WTC11 (cell line): ENCODE results near the gene CNGA4. TPM values are rescaled to one million over a fixed set of nuclear protein-coding genes. Genes with fewer than 3 reads are reported as not detected.

Experiments used
- ATAC-seq: fragments of 200-7000 bp; cut with Tn5 transposase; 2 replicates; pipeline ENCODE4 v1.10.0; 2021; ENCODE audit warnings: mild to moderate bottlenecking, moderate library complexity
- CTCF ChIA-PET: fragments of 300-600 bp; sonication (Branson Sonifier 250); formaldehyde crosslinking; loops from one replicate; lab custom pipeline; 2021; ENCODE audit warnings: antibody characterized with exemption; lab: Charles Lee
- POLR2A ChIA-PET: fragments of 350-600 bp; sonication (Branson Sonifier 250); formaldehyde crosslinking; loops from one replicate; lab custom pipeline; 2021; ENCODE audit warnings: antibody characterized with exemption; lab: Charles Lee
- DNase-seq: peaks from one replicate; pipeline ENCODE4 v3.0.0; 2021; ENCODE audit warnings: low spot score
- H3K27ac Mint-ChIP-seq: 2 replicates; pipeline ENCODE4 v1.8.0; 2021; ENCODE audit warnings: mixed read lengths
- H3K27me3 Mint-ChIP-seq: 2 replicates; pipeline ENCODE4 v1.8.0; 2021; ENCODE audit warnings: low read depth, mild to moderate bottlenecking, moderate library complexity, mixed read lengths
- H3K36me3 Mint-ChIP-seq: 2 replicates; pipeline ENCODE4 v1.8.0; 2021; ENCODE audit warnings: mixed read lengths
- H3K4me1 Mint-ChIP-seq: 2 replicates; pipeline ENCODE4 v1.8.0; 2022; ENCODE audit warnings: mixed read lengths
- H3K4me3 Mint-ChIP-seq: 2 replicates; pipeline ENCODE4 v1.8.0; 2021; ENCODE audit warnings: mild to moderate bottlenecking, moderate library complexity, mixed read lengths
- H3K9me3 Mint-ChIP-seq: 2 replicates; pipeline ENCODE4 v1.8.0; 2021; ENCODE audit warnings: mixed read lengths
- ATF1 ChIP-seq: sonication (generic); formaldehyde crosslinking; IDR thresholded peaks from 2 replicates; pipeline ENCODE4 v1.8.1; 2023; ENCODE audit warnings: mild to moderate bottlenecking, moderate library complexity, missing genetic modification reagents
- CREB1 ChIP-seq: sonication (generic); formaldehyde crosslinking; IDR thresholded peaks from 2 replicates; pipeline ENCODE4 v1.8.0; 2023; ENCODE audit warnings: mild to moderate bottlenecking, missing genetic modification reagents
- CREM ChIP-seq: sonication (generic); formaldehyde crosslinking; IDR thresholded peaks from 2 replicates; pipeline ENCODE4 v1.8.1; 2022; ENCODE audit warnings: mild to moderate bottlenecking, missing genetic modification reagents, moderate library complexity
- ESRRA ChIP-seq: sonication (generic); formaldehyde crosslinking; IDR thresholded peaks from 2 replicates; pipeline ENCODE4 v1.8.1; 2022; ENCODE audit warnings: mild to moderate bottlenecking, missing genetic modification reagents, borderline replicate concordance
- GTF2I ChIP-seq: fragments of 250-450 bp; sonication (Bioruptor Pico); conservative IDR thresholded peaks from 2 replicates; pipeline ENCODE4 v1.4.0; 2021; ENCODE audit warnings: mild to moderate bottlenecking
- IRF2 ChIP-seq: sonication (generic); formaldehyde crosslinking; IDR thresholded peaks from 2 replicates; pipeline ENCODE4 v1.8.0; 2022; ENCODE audit warnings: low read depth, missing genetic modification reagents, borderline replicate concordance
- KAT7 ChIP-seq: sonication (generic); formaldehyde crosslinking; IDR thresholded peaks from 2 replicates; pipeline ENCODE4 v1.8.1; 2023; ENCODE audit warnings: missing genetic modification reagents, mild to moderate bottlenecking, borderline replicate concordance
- MYBL2 ChIP-seq: sonication (generic); formaldehyde crosslinking; IDR thresholded peaks from 2 replicates; pipeline ENCODE4 v1.8.1; 2023; ENCODE audit warnings: mild to moderate bottlenecking, moderate library complexity, missing genetic modification reagents
- NFE2L1 ChIP-seq: sonication (generic); formaldehyde crosslinking; IDR thresholded peaks from 2 replicates; pipeline ENCODE4 v1.8.1; 2023; ENCODE audit warnings: missing genetic modification reagents
- NR1H2 ChIP-seq: sonication (generic); formaldehyde crosslinking; IDR thresholded peaks from 2 replicates; pipeline ENCODE4 v1.9.0; 2021; ENCODE audit warnings: mild to moderate bottlenecking, moderate library complexity, missing genetic modification reagents
- NR2C2 ChIP-seq: sonication (generic); formaldehyde crosslinking; IDR thresholded peaks from 2 replicates; pipeline ENCODE4 v1.8.0; 2022; ENCODE audit warnings: mild to moderate bottlenecking, missing genetic modification reagents
- RELA ChIP-seq: sonication (generic); formaldehyde crosslinking; IDR thresholded peaks from 2 replicates; pipeline ENCODE4 v1.8.1; 2022; ENCODE audit warnings: missing genetic modification reagents, mild to moderate bottlenecking, borderline replicate concordance
- SP1 ChIP-seq: sonication (generic); formaldehyde crosslinking; conservative IDR thresholded peaks from 2 replicates; pipeline ENCODE4 v1.8.1; 2022; ENCODE audit warnings: missing genetic modification reagents
- ZNF219 ChIP-seq: sonication (generic); formaldehyde crosslinking; IDR thresholded peaks from 2 replicates; pipeline ENCODE4 v1.8.0; 2023; ENCODE audit warnings: missing genetic modification reagents, mild to moderate bottlenecking, borderline replicate concordance
- ZNF232 ChIP-seq: sonication (generic); formaldehyde crosslinking; IDR thresholded peaks from 2 replicates; pipeline ENCODE4 v1.8.0; 2022; ENCODE audit warnings: mild to moderate bottlenecking, missing genetic modification reagents
- ZNF396 ChIP-seq: fragments of 250-450 bp; sonication (Bioruptor Pico); IDR thresholded peaks from 2 replicates; pipeline ENCODE4 v1.8.0; 2021; ENCODE audit warnings: mild to moderate bottlenecking, moderate library complexity, borderline replicate concordance
- total RNA-seq: library from RNA; stranded (reverse); gene quantifications from 3 replicates; pipeline ENCODE4 v1.2.3, GENCODE V29; 2021
- TF ChIP-seq, protein P1 (sequence below): sonication (generic); formaldehyde crosslinking; IDR thresholded peaks from 2 replicates; pipeline ENCODE4 v1.8.1; 2023; ENCODE audit warnings: mild to moderate bottlenecking, missing genetic modification reagents
- TF ChIP-seq, protein P2 (sequence below): fragments of 250-450 bp; sonication (Bioruptor Pico); IDR thresholded peaks from 2 replicates; pipeline ENCODE4 v1.9.0; 2021; ENCODE audit warnings: mild to moderate bottlenecking
- TF ChIP-seq, protein P3 (sequence below): sonication (generic); formaldehyde crosslinking; IDR thresholded peaks from 2 replicates; pipeline ENCODE4 v1.8.0; 2023; ENCODE audit warnings: missing genetic modification reagents
- TF ChIP-seq, protein P4 (sequence below): sonication (generic); formaldehyde crosslinking; IDR thresholded peaks from 2 replicates; pipeline ENCODE4 v1.8.1; 2022; ENCODE audit warnings: mild to moderate bottlenecking, moderate library complexity, missing genetic modification reagents
- TF ChIP-seq, protein P5 (sequence below): sonication (generic); formaldehyde crosslinking; IDR thresholded peaks from 2 replicates; pipeline ENCODE4 v1.8.1; 2023; ENCODE audit warnings: mild to moderate bottlenecking, missing genetic modification reagents, moderate library complexity
- TF ChIP-seq, protein P6 (sequence below): fragments of 200-600 bp; IDR thresholded peaks from 2 replicates; pipeline ENCODE4 v1.8.0; 2022; ENCODE audit warnings: antibody characterized with exemption
- TF ChIP-seq, protein P7 (sequence below): sonication (generic); formaldehyde crosslinking; IDR thresholded peaks from 2 replicates; pipeline ENCODE4 v1.8.0; 2023; ENCODE audit warnings: missing genetic modification reagents, mild to moderate bottlenecking, borderline replicate concordance

The CNGA4 gene
- total RNA-seq, 1 experiment from 2014 or later: 0.35 TPM

DNA sequence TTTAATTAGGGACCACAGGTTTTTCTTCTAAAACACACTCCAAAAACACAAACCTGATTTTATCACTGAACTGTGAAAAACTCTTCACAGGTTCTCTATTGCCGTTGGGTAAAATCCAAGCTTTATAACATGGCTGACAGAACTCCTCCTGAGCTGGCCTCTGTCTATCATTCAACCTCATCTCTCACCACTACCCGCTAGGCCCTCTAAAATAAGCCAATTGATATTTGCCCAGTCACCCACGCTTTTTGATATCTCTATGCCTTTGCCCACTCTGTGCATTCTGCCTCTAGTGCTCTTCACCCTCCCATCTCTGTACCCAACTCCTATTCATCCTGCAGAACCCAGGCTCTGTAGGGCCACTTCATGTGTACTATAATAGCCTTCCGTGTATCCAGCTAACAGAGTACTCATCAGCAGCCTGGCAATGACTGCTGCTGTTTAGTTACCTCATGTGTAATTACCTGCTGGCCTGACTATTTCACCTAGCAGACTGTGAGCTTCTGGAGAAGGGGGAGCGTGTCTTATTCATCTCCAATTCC lies 1.1 kb upstream of the CNGA4 start:
- DNase-seq: no peak
- Mint-ChIP-seq H3K36me3 (no peaks in the 10 kb centered on the region), H3K27me3 (no peaks in the 10 kb centered on the region), H3K9me3 (no peaks in the 10 kb centered on the region), H3K4me3 (no peak overlapping the region), H3K27ac (no peak overlapping the region), H3K4me1 (peaks cover 16% of the 10 kb centered on the region)
- no peak for ATAC-seq
- ChIA-PET POLR2A (no interaction called here), CTCF (interaction anchor here (1.0 to 4.5 kb wide), 5 partner anchors 14 to 126 kb away, joined by 3 to 39 read pairs (median 4); no protein-coding TSS in a partner anchor)
- TF ChIP-seq, protein P1, sequence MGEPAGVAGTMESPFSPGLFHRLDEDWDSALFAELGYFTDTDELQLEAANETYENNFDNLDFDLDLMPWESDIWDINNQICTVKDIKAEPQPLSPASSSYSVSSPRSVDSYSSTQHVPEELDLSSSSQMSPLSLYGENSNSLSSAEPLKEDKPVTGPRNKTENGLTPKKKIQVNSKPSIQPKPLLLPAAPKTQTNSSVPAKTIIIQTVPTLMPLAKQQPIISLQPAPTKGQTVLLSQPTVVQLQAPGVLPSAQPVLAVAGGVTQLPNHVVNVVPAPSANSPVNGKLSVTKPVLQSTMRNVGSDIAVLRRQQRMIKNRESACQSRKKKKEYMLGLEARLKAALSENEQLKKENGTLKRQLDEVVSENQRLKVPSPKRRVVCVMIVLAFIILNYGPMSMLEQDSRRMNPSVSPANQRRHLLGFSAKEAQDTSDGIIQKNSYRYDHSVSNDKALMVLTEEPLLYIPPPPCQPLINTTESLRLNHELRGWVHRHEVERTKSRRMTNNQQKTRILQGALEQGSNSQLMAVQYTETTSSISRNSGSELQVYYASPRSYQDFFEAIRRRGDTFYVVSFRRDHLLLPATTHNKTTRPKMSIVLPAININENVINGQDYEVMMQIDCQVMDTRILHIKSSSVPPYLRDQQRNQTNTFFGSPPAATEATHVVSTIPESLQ (CRISPR knock-in tag): no peak
- TF ChIP-seq IRF2 (CRISPR knock-in tag) (no peak), ZNF396 (no peak), MYBL2 (no peak), KAT7 (CRISPR knock-in tag) (no peak), NR1H2 (CRISPR knock-in tag) (no peak), GTF2I (no peak)
- TF ChIP-seq, protein P2, sequence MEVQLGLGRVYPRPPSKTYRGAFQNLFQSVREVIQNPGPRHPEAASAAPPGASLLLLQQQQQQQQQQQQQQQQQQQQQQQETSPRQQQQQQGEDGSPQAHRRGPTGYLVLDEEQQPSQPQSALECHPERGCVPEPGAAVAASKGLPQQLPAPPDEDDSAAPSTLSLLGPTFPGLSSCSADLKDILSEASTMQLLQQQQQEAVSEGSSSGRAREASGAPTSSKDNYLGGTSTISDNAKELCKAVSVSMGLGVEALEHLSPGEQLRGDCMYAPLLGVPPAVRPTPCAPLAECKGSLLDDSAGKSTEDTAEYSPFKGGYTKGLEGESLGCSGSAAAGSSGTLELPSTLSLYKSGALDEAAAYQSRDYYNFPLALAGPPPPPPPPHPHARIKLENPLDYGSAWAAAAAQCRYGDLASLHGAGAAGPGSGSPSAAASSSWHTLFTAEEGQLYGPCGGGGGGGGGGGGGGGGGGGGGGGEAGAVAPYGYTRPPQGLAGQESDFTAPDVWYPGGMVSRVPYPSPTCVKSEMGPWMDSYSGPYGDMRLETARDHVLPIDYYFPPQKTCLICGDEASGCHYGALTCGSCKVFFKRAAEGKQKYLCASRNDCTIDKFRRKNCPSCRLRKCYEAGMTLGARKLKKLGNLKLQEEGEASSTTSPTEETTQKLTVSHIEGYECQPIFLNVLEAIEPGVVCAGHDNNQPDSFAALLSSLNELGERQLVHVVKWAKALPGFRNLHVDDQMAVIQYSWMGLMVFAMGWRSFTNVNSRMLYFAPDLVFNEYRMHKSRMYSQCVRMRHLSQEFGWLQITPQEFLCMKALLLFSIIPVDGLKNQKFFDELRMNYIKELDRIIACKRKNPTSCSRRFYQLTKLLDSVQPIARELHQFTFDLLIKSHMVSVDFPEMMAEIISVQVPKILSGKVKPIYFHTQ (CRISPR knock-in tag): no peak
- TF ChIP-seq, protein P3, sequence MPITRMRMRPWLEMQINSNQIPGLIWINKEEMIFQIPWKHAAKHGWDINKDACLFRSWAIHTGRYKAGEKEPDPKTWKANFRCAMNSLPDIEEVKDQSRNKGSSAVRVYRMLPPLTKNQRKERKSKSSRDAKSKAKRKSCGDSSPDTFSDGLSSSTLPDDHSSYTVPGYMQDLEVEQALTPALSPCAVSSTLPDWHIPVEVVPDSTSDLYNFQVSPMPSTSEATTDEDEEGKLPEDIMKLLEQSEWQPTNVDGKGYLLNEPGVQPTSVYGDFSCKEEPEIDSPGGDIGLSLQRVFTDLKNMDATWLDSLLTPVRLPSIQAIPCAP (CRISPR knock-in tag): no peak
- TF ChIP-seq, protein P4, sequence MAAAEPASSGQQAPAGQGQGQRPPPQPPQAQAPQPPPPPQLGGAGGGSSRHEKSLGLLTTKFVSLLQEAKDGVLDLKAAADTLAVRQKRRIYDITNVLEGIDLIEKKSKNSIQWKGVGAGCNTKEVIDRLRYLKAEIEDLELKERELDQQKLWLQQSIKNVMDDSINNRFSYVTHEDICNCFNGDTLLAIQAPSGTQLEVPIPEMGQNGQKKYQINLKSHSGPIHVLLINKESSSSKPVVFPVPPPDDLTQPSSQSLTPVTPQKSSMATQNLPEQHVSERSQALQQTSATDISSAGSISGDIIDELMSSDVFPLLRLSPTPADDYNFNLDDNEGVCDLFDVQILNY (CRISPR knock-in tag): no peak
- TF ChIP-seq, protein P5, sequence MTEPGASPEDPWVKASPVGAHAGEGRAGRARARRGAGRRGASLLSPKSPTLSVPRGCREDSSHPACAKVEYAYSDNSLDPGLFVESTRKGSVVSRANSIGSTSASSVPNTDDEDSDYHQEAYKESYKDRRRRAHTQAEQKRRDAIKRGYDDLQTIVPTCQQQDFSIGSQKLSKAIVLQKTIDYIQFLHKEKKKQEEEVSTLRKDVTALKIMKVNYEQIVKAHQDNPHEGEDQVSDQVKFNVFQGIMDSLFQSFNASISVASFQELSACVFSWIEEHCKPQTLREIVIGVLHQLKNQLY (CRISPR knock-in tag): no peak

DNA sequence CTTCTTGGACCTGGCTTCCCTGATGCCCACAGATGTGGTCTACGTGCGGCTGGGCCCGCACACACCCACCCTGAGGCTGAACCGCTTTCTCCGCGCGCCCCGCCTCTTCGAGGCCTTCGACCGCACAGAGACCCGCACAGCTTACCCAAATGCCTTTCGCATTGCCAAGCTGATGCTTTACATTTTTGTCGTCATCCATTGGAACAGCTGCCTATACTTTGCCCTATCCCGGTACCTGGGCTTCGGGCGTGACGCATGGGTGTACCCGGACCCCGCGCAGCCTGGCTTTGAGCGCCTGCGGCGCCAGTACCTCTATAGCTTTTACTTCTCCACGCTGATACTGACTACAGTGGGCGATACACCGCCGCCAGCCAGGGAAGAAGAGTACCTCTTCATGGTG lies 1.2 kb downstream of the CNGA4 start:
- Mint-ChIP-seq H3K27ac (no peak overlapping the region), H3K4me3 (no peak overlapping the region), H3K4me1 (peaks cover 15% of the 10 kb centered on the region), H3K27me3 (no peaks in the 10 kb centered on the region; the same call in 1 of the 2 replicates), H3K9me3 (no peaks in the 10 kb centered on the region), H3K36me3 (no peaks in the 10 kb centered on the region)
- DNase-seq (no peak), ATAC-seq (no peak)
- ChIA-PET POLR2A (no interaction called here), CTCF (interaction anchor here (1.2 to 1.9 kb wide), 2 partner anchors 11 to 123 kb away, joined by 3 to 5 read pairs; no protein-coding TSS in a partner anchor)
- TF ChIP-seq NFE2L1 (no peak), KAT7 (CRISPR knock-in tag) (no peak), CREM (CRISPR knock-in tag) (no peak), CREB1 (CRISPR knock-in tag) (no peak), ESRRA (CRISPR knock-in tag) (no peak), RELA (CRISPR knock-in tag) (no peak), ATF1 (no peak), ZNF232 (CRISPR knock-in tag) (no peak), ZNF219 (no peak), NR2C2 (CRISPR knock-in tag) (no peak), SP1 (CRISPR knock-in tag) (no peak)
- TF ChIP-seq, protein P6, sequence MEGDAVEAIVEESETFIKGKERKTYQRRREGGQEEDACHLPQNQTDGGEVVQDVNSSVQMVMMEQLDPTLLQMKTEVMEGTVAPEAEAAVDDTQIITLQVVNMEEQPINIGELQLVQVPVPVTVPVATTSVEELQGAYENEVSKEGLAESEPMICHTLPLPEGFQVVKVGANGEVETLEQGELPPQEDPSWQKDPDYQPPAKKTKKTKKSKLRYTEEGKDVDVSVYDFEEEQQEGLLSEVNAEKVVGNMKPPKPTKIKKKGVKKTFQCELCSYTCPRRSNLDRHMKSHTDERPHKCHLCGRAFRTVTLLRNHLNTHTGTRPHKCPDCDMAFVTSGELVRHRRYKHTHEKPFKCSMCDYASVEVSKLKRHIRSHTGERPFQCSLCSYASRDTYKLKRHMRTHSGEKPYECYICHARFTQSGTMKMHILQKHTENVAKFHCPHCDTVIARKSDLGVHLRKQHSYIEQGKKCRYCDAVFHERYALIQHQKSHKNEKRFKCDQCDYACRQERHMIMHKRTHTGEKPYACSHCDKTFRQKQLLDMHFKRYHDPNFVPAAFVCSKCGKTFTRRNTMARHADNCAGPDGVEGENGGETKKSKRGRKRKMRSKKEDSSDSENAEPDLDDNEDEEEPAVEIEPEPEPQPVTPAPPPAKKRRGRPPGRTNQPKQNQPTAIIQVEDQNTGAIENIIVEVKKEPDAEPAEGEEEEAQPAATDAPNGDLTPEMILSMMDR: no peak
- TF ChIP-seq, protein P7, sequence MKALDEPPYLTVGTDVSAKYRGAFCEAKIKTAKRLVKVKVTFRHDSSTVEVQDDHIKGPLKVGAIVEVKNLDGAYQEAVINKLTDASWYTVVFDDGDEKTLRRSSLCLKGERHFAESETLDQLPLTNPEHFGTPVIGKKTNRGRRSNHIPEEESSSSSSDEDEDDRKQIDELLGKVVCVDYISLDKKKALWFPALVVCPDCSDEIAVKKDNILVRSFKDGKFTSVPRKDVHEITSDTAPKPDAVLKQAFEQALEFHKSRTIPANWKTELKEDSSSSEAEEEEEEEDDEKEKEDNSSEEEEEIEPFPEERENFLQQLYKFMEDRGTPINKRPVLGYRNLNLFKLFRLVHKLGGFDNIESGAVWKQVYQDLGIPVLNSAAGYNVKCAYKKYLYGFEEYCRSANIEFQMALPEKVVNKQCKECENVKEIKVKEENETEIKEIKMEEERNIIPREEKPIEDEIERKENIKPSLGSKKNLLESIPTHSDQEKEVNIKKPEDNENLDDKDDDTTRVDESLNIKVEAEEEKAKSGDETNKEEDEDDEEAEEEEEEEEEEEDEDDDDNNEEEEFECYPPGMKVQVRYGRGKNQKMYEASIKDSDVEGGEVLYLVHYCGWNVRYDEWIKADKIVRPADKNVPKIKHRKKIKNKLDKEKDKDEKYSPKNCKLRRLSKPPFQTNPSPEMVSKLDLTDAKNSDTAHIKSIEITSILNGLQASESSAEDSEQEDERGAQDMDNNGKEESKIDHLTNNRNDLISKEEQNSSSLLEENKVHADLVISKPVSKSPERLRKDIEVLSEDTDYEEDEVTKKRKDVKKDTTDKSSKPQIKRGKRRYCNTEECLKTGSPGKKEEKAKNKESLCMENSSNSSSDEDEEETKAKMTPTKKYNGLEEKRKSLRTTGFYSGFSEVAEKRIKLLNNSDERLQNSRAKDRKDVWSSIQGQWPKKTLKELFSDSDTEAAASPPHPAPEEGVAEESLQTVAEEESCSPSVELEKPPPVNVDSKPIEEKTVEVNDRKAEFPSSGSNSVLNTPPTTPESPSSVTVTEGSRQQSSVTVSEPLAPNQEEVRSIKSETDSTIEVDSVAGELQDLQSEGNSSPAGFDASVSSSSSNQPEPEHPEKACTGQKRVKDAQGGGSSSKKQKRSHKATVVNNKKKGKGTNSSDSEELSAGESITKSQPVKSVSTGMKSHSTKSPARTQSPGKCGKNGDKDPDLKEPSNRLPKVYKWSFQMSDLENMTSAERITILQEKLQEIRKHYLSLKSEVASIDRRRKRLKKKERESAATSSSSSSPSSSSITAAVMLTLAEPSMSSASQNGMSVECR: no peak
